ENCODE measurements around the gene FRMPD2. TPM values are rescaled to one million over a fixed set of nuclear protein-coding genes. Genes with fewer than 3 reads are reported as not detected.

FRMPD2 gene
- total RNA-seq, 1 experiment from 2014 or later = 0.44 TPM

- Histone ChIP-seq H2BK12ac (ENCODE audit: insufficient read length, low read depth, low read length) (no peak overlapping the region), H3K4me2 (ENCODE audit: insufficient read depth, insufficient read length, low read length) (no peak overlapping the region), H2BK15ac (ENCODE audit: low read depth, low read length) (no peak overlapping the region), H3K56ac (ENCODE audit: insufficient read length, low read depth, low read length) (no peak overlapping the region), H3K14ac (ENCODE audit: insufficient read depth, low read length) (no peak overlapping the region), H4K91ac (ENCODE audit: insufficient read length, low read depth, low read length) (no peak overlapping the region), H2BK5ac (ENCODE audit: insufficient read length, low read length) (no peak overlapping the region), H2AFZ (ENCODE audit: low read length) (no peak overlapping the region), H4K20me1 (ENCODE audit: control insufficient read depth, insufficient read depth, insufficient read length) (no peaks in the 10 kb centered on the region), H4K5ac (ENCODE audit: insufficient read length, low read depth, low read length) (no peak overlapping the region), H3K9ac (ENCODE audit: extremely low read depth, insufficient read length, low read length) (no peak overlapping the region), H3K9me3 (ENCODE audit: control insufficient read depth, low read depth, low read length) (no peaks in the 10 kb centered on the region), H4K8ac (replicated peaks; ENCODE audit: insufficient read length, low read depth, low read length) (no peak overlapping the region), H3K4me1 (ENCODE audit: insufficient read depth, low read length) (no peaks in the 10 kb centered on the region), H3K27me3 (ENCODE audit: insufficient read depth, low read length) (no peaks in the 10 kb centered on the region), H3K4ac (ENCODE audit: low read depth, low read length) (no peak overlapping the region), H2BK20ac (ENCODE audit: low read depth, low read length, poor library complexity, severe bottlenecking) (no peak overlapping the region), H2BK120ac (ENCODE audit: low read depth, low read length, poor library complexity, severe bottlenecking) (no peak overlapping the region), H3T11ph (ENCODE audit: low read length) (no peak overlapping the region), H3K79me2 (ENCODE audit: insufficient read depth, low read length) (no peaks in the 10 kb centered on the region), H2AK5ac (ENCODE audit: insufficient read length, low read length) (no peak overlapping the region), H3K23ac (ENCODE audit: insufficient read length, low read depth, low read length) (no peak overlapping the region), H3K18ac (ENCODE audit: insufficient read length, low read depth, low read length) (no peak overlapping the region), H3K79me1 (ENCODE audit: insufficient read depth, low read depth, low read length, poor library complexity, severe bottlenecking) (no peaks in the 10 kb centered on the region), H3K23me2 (ENCODE audit: insufficient read length, low read depth, low read length, poor library complexity, severe bottlenecking) (no peaks in the 10 kb centered on the region), H3K27ac (ENCODE audit: insufficient read length, low read depth, low read length) (no peak overlapping the region)
- no CpG with 5 or more reads among the region's 2 CpGs for WGBS (ENCODE audit: extremely low coverage, insufficient read length, low lambda C conversion rate)
- Mint-ChIP-seq H3K4me3 (no peak overlapping the region), H3K9me3 (no peaks in the 10 kb centered on the region), H3K27me3 (ENCODE audit: low read depth) (no peaks in the 10 kb centered on the region), H3K4me1 (peaks cover 14 to 15% of the 10 kb centered on the region in 2 experiments; a peak in 3 of 4 replicates), H3K36me3 (ENCODE audit: insufficient read depth in 1 of 3, low read depth in 3 of 3) (no peaks in the 10 kb centered on the region; a peak in 1 of 7 replicates), H3K27ac (no peak overlapping the region)
- TF ChIP-seq CTCF (conservative IDR thresholded peaks at IDR 0.05) = no peak
- no peak for DNase-seq
These were observed 65.3 kb downstream of the FRMPD2 start for GRCh38 chr10:48209241-48209640.

All from H9 (cell line).